ENCODE measurements around the gene FHAD1. TPM values are rescaled to one million over a fixed set of nuclear protein-coding genes. Genes with fewer than 3 reads are reported as not detected.

The FHAD1 gene
- total RNA-seq, 1 donor from 2014 or later: not detected

GRCh38 chr1:15308135-15308534 lies 61.1 kb downstream of the FHAD1 start:
- Histone ChIP-seq H3K4me3 (no peak overlapping the region), H3K27ac (no peak overlapping the region), H3K4me1 (no peaks in the 10 kb centered on the region), H3K36me3 (no peaks in the 10 kb centered on the region), H3K9me3 (no peaks in the 10 kb centered on the region), H3K27me3 (no peaks in the 10 kb centered on the region)
- no peak for DNase-seq (ENCODE audit: extremely low spot score in 2 of 2)
- intact Hi-C loops (cut with DNase I): no loop called here
- TF ChIP-seq POLR2A (IDR thresholded peaks at IDR 0.05) (no peak), POLR2AphosphoS5 (IDR thresholded peaks at IDR 0.05; ENCODE audit: insufficient read depth in 1 of 2, low read depth in 1 of 2) (no peak), CTCF (IDR thresholded peaks at IDR 0.05) (no peak)

GRCh38 chr1:15308621-15309027 lies 61.6 kb downstream of the FHAD1 start:
- H3K4me3 ChIP-seq: no peak overlapping the region
- H3K9me3 ChIP-seq: no peaks in the 10 kb centered on the region
- intact Hi-C loops (cut with DNase I): no loop called here
- H3K36me3 ChIP-seq: no peaks in the 10 kb centered on the region
- no peak overlapping the region for H3K27ac ChIP-seq
- H3K27me3 ChIP-seq: no peaks in the 10 kb centered on the region
- no peak for DNase-seq (ENCODE audit: extremely low spot score in 2 of 2)
- TF ChIP-seq POLR2AphosphoS5 (IDR thresholded peaks at IDR 0.05; ENCODE audit: insufficient read depth in 1 of 2, low read depth in 1 of 2) (no peak), POLR2A (IDR thresholded peaks at IDR 0.05) (no peak), CTCF (IDR thresholded peaks at IDR 0.05) (no peak)
- H3K4me1 ChIP-seq: no peaks in the 10 kb centered on the region

GRCh38 chr1:15309687-15310086 lies 62.7 kb downstream of the FHAD1 start:
- Histone ChIP-seq H3K9me3 (no peaks in the 10 kb centered on the region), H3K27me3 (no peaks in the 10 kb centered on the region), H3K36me3 (no peaks in the 10 kb centered on the region), H3K4me1 (no peaks in the 10 kb centered on the region), H3K4me3 (no peak overlapping the region), H3K27ac (no peak overlapping the region)
- TF ChIP-seq CTCF (IDR thresholded peaks at IDR 0.05) (no peak), POLR2A (IDR thresholded peaks at IDR 0.05) (no peak), POLR2AphosphoS5 (IDR thresholded peaks at IDR 0.05; ENCODE audit: insufficient read depth in 1 of 2, low read depth in 1 of 2) (no peak)
- no peak for DNase-seq (ENCODE audit: extremely low spot score in 2 of 2)
- intact Hi-C loops (cut with DNase I): no loop called here

- Histone ChIP-seq H3K27ac (no peak overlapping the region), H3K4me3 (no peak overlapping the region), H3K9me3 (no peaks in the 10 kb centered on the region), H3K36me3 (no peaks in the 10 kb centered on the region), H3K27me3 (no peaks in the 10 kb centered on the region), H3K4me1 (no peaks in the 10 kb centered on the region)
- intact Hi-C loops (cut with DNase I): no loop called here
- DNase-seq (ENCODE audit: extremely low spot score in 2 of 2): no peak
- no peak for TF ChIP-seq POLR2AphosphoS5 (IDR thresholded peaks at IDR 0.05; ENCODE audit: insufficient read depth in 1 of 2, low read depth in 1 of 2)
- no peak for TF ChIP-seq CTCF (IDR thresholded peaks at IDR 0.05)
- TF ChIP-seq POLR2A (IDR thresholded peaks at IDR 0.05): no peak
Measured at GRCh38 chr1:15310544-15310943, 63.5 kb downstream of the FHAD1 start.

- no peaks in the 10 kb centered on the region for H3K9me3 ChIP-seq
- H3K4me1 ChIP-seq: no peaks in the 10 kb centered on the region
- no peaks in the 10 kb centered on the region for H3K36me3 ChIP-seq
- TF ChIP-seq POLR2A (IDR thresholded peaks at IDR 0.05) (no peak), POLR2AphosphoS5 (IDR thresholded peaks at IDR 0.05; ENCODE audit: insufficient read depth in 1 of 2, low read depth in 1 of 2) (no peak), CTCF (IDR thresholded peaks at IDR 0.05) (no peak)
- no peak for DNase-seq (ENCODE audit: extremely low spot score in 2 of 2)
- intact Hi-C loops (cut with DNase I): no loop called here
- no peak overlapping the region for H3K4me3 ChIP-seq
- H3K27ac ChIP-seq: no peak overlapping the region
- H3K27me3 ChIP-seq: no peaks in the 10 kb centered on the region
Measured at GRCh38 chr1:15311122-15311822, 64.2 kb downstream of the FHAD1 start.
